GM12874 (cell line): ENCODE data around the gene CFP.

Experiments used
- CTCF ChIP-seq: IDR thresholded peaks from 2 replicates; pipeline ENCODE4 v1.5.1; 2011; ENCODE audit warnings: low read depth, mild to moderate bottlenecking, control low read depth, low read length, moderate library complexity; ENCODE audit not compliant: insufficient read depth

Gene CFP

DNA sequence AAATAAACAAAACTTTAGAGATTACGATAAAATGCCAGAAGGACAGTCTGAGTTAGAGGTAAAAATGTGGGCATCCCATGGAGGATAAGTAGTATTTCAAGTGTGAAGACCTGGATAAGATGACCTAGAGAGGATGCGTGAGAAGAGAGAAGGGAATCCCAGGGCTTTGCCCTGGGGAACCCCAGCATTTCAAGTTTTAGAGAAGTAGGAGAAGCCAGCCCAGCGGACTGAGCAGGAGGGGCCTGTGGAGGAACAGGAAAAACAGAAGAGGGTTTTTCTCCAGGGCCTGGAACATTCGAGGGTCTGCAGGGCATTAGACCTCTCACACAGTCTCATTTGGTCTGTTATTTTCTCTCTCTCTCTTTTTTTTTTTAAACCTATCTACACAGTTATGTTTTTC, 2.9 kb upstream of the CFP start:
- TF ChIP-seq CTCF, result no peak

DNA sequence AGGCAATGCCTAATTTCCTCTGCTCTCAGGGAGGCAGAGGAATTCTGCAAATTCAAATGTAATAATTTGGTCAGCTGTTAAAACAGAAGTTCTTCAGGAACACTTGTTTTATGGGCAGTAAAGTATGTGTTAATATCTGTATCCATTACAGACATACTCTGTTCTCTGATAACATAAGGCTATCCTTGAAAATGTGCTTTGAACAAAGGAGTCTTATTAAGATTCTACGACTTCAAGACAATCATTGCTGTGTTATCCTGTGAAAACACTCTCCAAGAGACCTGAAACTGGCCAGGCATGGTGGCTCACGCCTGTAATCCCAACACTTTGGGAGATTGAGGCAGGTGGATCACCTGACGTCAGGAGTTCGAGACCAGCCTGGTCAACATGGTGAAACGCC, 1.9 kb upstream of the CFP start:
- no peak for TF ChIP-seq CTCF

- TF ChIP-seq CTCF, result peak; percentile 21; the same call in 1 of the 2 replicates
Measured at GRCh38 chrX:47628982-47629381, 748 bp downstream of the CFP start.

DNA sequence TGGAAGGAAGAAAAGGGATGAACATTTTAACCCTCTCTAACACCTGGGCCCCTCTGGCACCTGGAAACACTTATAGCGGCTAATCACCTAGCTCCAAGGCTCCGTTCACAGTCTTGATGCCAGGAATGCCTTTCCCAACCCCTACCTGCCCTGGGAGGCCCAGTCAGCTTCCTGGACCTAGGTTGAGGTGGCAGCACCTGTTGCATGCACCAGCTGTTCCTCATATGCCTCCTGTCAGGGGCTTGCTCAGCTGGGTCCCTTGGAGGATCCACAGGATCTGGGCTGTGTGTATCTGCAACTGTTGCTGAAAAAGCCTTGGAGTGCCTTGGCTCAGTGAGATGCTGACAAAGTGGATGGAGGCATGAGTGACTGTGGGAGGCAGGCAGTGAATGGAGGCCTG, 4.4 kb downstream of the CFP start:
- TF ChIP-seq CTCF, result no peak

DNA sequence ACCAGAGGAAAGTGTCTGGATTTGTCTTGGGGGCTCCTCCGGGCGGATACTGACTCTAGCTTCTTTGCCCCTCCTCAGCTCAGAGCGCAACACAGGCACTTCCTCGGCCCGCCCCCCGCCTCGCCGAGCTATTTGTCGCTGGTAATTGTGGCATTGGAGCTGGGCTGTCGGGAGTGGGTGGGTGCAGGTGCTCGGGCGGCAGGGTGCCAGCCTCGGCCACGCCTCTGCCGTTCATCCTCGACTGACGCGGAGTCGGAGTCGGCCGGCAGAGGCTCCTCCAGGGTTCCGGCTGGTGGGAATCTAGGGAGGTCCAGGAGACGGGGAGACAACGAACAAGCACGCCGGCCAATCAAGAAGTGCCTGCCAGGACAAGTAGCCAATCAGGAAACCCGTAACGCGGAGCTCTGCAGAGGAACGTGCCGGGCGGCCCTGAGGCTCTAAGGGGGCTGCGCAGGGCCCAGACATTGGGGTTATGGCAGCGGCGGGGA, 6.1 kb downstream of the CFP start:
- TF ChIP-seq CTCF, result no peak

DNA sequence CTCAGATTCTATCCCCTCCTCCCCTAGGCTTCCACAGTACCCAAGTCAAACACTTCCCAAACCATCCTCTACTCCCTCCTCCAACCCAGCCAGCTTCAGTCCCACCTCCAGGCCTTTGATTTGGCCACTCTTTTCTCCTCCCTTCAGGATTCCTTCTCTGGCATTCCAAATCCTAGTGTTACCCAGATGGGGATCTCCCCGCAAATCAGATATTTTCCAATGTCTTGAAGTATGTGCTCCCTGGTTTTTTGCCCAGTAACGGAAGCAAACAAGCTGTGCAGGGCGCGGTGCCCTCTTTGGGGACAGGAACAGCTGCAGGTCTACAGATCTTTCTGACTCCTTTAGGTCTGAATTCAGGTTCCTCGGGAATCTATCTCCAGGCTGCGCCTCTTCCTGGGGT, 7.9 kb downstream of the CFP start:
- no peak for TF ChIP-seq CTCF

- no peak for TF ChIP-seq CTCF
Measured at GRCh38 chrX:47620303-47620685, 9.4 kb downstream of the CFP start.

DNA sequence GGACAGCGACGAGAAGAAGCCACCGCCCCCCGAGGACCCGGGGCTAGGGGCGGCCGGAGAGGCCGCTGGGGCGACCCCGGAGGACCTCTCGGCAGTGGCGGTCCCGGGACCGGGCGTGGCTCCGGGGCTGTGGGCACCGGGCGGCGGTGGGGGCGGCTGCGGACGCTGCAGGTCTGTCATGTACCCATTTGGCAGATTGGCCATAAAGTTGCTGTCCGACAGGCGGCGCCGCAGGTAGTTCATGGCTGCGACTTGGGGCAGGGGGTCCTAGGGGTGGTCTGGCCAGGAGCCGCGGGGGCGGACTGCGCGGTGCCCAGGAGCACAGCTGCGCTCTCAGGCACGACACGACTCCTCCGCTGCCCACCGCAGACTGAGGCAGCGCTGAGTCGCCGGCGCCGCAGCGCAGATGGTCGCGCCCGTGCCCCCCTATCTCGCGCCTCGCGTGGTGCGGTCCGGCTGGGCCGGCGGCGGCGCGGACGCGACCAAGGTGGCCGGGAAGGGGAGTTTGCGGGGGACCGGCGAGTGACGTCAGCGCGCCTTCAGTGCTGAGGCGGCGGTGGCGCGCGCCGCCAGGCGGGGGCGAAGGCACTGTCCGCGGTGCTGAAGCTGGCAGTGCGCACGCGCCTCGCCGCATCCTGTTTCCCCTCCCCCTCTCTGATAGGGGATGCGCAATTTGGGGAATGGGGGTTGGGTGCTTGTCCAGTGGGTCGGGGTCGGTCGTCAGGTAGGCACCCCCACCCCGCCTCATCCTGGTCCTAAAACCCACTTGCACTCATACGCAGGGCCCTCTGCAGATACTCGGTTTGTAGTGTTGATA, 10.0 kb downstream of the CFP start, which contains the start of gene SYN1:
Gene SYN1, minus strand, starts transcription at position 372 of the 817 bp plus-strand sequence. Its CDS starts 129 bp downstream, at position 243.
- TF ChIP-seq CTCF, result peak; percentile 57
